Measurements from ENCODE around the gene XPR1.

Gene XPR1

DNA sequence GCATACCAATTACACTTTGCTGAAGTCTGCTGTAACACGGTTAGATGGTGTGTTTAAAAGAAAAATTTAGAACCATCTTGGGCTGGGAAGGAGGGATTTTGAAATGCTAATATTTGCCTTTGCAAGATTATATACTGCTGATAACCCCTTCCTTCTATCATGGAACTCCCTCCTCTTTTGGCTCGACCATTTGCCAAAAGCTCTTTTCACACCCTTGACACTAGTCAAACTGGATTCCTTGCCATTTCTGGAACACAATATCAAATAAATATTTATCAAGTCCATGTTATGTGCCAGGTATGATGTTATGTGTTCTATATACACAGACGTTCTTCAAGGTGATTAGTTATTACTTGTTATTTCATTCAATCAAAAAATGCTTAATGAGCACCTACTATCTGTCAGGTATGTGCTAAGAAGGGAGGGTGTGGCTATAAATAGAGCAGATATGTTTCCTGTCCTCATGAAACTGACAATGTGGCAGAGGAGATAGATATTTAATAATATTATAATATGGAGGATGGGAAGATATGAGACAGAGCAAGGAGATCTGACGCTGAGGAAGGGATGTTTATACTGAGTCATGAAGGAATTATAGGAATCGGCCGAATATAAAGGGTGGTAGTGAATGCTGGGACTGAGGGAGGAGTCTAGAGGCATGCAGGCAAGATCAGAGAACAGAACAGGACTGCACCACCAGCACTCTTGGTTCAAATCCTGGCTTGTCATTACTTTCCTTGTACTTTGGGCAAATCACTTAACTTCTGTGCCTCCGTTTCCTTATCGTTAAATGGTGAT, 16.1 kb upstream of the XPR1 start:
- DNase-seq = no peak

DNA sequence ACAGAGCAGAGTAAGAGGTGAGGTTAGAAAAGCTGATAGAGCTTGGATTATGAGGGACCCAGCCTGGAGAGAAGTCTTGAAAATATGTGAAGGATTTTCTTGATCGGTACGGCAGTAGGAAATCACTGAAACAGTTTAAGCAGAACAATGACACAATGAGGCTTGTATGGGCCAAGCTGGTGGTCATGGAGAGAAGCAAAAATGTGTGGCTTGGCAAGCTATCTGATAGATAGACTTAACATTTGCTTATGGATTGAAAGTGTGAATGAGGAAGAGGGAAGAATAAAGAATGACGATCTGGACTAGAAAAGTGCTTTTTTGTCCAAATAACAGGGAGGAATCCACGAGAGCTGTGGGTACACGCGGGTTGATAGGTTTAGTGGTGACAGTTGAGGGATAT, 15.4 kb upstream of the XPR1 start:
- DNase-seq = no peak

DNA sequence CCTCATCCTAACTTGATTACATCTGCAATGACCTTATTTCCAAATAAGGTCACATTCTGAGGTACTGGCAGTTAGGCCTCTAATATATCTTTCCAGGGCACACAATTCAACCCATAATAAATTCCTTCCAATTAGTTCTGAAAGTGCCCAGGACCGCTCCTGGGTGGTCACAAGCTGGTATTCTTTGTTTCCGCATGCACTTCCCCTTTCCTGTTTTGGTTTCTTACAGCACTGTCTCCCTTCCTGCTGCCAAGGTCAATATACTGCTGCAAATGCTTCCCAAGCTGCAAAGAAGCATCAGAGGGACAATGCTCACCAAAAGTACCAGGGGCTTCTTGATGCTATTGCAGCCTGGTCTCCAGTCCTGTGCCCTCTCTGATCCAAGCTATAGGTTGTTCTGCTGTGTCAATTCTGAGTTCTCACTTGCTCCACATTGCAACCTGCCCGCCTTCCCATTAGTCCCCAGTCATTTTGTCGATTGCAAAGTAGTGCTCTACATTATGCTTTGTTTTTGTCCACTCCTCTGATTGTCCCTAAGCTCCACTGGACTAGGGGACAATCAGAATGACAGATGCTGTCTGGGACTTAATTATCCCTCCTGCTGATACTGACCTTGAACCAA, 13.9 kb upstream of the XPR1 start:
- DNase-seq = no peak

DNA sequence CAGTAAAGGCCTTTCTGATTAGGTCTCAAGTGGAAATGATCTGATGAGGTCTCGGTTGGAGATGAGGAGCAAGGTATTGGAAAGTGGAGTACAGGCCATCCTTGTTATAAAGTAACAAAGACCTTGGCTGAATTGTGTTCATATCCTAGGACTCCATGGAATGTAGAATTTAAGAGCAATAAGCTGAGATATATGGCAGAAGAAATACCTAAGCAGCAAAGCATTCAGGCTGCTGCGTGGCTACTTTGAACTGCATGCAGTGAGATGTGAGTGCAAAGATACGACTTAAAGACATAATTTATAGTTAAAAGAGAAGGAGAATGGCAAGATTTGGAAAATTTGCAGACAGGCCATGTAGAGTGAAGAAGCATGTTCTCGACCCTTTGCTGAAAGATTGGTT, 11.2 kb upstream of the XPR1 start:
- no peak for DNase-seq

DNA sequence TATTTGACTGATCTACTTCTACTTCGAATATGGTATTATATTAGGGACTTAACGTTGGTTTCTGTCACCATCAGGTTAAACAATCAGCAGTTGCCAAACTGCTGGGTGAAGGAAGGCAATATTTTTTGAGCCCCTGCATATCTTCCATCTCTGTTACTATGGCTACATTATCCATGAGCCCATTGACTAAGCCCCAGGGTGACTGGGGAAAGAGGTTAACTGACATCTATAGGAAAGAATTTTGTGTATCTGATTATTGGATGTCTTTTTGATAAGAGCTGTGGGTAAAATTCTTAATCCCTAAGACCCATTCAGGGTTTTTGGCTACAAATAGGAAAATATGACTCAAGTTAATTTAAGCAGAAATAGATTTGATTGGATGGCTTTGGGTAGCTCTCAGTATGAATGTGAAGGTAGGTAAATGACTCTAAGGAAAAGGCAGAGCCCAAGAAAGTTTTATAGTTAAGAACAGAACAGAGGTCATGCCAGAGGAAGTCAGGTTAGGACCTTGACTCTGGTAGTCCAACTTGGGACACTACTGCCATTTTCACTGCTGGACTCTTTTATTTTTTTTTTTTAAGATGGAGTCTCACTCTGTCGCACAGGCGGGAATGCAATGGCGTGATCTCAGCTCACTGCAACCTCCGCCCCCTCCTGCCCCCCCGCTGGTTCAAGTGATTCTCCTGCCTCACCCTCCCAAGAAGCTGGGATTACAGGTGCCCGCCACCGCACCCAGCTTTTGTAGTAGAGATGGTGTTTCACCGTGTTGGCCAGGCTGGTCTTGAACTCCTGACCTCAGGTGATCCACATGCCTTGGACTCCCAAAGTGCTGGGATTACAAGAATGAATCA, 8.9 kb upstream of the XPR1 start:
- no peak for DNase-seq

DNA sequence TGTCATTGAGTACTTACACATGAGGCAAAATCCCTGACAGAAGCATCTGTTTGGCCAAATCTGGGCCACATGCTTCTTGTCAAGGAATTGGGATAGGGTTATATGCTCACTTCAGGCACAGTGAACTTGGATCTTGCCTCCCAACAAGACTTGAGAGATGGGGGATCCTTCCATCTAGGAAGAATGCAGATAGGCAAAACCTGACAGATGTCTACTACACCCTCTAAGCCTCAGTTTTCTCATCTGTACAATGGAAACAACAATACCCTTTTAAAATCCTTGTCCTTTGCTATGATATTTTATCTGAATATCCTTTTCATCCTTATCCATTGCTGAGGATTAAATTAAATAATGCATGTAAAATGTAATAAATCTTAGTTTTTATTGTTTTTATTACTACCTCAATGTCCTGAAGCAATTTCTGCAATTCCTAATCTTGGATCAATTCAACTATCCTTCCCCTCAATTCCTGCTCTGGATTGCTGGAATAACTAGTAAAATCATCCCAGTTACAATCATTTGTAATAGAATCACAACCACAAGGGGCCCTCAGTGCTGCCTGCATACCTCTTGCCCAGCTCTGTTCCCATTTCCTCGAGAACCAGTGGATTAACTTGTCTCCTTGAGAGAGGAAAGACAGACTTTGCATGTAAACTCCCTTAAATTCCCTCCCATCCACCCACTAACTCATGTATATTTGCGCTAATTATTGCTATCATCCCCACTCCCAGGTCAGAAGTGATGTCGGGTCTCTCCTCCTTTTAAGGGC, 8.1 kb upstream of the XPR1 start:
- DNase-seq = no peak

DNA sequence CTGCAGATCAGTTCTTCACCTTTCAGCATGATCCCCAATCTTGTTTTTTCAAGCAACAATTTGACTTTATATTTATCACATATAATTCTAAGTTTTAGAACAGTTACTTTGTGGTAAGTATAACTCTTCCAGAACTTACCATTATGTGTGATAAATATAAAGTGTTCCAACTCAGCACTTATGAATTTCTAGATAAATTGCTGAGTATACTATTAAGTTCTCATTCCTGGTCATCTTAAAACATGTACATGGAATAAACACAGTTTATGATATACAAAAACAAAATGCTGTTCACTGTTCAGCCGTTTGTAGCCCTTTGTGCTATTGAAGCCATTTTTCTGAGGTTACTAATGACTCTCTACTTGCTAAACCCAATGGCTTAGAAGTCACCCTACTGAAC, 5.1 kb upstream of the XPR1 start:
- no peak for DNase-seq

DNA sequence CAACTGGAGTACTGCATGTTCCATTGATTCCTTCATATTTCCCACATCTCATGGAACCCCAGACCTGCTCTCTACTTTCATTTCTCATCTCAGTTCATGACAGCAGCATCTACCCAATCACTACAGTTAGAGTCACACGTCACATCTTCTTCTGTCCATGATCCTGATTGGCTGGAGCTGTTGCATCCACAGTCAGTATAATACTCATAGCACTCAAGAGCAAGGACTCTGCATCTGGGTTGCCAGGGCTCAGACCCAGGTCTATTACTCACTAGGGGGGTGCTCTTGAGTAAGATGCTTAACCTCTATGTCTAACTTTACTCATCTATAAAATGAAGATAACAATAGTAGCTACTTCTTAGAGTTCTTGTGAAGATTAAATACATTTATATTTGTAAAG, 4.4 kb upstream of the XPR1 start:
- DNase-seq = no peak

DNA sequence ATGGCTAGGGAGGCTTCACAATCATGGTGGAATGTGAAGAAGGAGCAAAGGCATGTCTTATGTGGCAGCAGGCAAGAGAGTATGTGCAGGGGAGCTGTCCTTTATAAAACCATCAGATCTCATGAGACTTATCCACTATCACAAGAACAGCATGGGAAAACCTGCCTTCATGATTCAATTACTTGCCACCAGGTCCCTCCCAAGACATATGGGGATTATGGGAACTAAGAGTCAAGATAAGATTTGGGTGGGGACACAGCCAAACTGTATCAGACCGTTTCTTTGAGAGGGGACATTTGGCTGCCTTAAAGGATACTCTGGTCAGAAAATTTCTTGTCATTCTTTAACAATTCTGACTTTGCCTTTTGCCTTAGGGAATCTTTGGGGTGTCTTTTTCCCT, 3.2 kb upstream of the XPR1 start:
- no peak for DNase-seq

DNA sequence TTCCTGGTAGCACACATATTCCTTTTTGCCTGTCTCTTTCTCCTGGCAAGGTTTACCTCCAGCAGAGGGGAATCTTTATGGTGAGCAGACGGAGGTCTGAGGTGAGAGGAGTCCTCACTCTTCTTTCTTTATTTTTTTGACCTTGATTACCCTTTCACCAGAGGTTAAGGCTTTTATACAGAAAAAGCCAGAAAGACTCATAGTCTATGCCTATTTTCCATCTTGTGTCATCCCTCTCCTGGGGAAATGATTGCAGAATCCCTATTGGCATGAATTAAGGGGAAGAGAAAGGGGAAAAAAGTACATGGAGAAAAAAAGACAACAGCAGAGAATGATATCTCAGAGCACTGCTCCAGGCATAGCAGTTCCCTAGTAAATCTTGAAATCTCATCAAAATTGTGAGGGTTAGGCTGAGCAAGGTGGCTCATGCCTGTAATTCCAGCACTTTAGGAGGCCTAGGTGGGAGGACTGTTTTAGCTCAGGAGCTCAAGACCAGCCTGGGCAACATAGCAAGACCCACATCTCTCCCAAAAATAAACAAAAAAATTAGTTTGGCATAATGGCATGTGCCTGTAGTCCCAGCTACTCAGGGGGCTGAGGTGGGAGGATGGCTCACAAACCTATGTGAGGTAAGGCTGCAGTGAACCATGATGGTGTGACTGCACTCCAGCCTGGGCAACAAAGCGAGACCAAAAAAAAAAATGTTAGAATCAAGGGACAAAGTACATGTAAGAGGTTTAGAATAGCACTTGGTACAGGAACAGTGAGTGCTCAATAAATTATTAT, 1.2 kb upstream of the XPR1 start:
- DNase-seq = no peak

DNA sequence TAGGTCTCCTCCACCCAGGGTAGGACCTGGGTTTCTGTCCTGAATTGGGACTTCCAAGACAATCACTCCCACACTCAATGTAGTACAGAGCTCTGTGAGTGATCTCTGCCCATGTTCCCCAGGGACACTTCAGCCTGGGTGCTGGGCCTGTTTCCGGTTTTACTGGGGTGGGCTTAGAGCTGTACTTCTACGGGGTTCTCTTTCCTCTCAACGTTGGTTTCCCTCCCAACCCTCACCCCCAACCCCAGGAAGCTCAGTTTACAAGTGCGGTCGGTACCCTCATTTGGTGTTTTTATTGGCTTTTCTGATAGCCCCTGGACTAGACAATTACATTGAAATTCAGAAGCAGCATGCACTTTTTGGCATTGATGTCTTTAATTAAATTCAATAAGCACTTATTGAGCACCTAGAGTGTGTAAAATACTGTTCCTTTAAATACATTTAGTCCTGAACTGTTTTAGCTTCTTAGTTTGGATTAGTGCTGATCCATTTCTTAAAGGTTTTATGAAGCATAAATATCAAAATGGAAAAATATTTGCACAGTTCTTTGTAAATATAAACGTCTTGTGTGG, 542 bp upstream of the XPR1 start:
- no peak for DNase-seq

DNA sequence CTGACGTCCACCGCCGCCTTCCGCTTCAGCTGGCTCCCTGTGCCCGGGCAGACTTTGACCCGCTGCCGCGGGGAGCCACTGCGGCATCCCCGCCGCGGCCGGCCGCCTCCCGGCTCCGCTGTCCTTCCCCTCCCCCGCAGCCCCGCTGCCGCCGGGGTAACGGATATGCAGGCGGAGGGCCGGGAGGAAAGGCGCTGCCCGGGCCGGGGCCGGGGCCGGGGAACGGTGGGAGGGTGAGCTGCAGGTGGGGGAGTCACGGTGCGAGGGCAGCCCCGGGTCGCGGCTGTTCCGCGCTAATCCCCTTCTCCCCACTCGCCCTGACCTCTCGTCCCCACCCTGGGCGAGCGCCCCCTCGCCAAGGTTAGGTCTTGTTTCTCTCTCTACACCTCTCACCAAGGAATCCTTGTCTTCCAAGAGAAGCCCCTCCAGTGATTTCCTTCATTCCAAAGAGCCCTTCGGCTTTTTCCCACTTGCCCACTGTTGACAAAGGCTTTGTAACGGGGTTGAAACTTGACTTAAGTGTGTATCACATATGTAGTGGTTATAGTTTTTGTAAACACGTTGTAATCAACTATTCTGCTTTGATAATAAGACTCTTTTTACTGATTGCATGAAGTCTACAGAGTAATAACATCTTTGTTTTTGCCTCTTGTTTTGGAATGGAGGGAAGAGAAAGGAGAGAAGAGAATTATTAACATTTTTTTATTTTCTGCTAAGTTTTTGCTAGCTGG, 669 bp downstream of the XPR1 start:
- DNase-seq = peak; percentile 5

DNA sequence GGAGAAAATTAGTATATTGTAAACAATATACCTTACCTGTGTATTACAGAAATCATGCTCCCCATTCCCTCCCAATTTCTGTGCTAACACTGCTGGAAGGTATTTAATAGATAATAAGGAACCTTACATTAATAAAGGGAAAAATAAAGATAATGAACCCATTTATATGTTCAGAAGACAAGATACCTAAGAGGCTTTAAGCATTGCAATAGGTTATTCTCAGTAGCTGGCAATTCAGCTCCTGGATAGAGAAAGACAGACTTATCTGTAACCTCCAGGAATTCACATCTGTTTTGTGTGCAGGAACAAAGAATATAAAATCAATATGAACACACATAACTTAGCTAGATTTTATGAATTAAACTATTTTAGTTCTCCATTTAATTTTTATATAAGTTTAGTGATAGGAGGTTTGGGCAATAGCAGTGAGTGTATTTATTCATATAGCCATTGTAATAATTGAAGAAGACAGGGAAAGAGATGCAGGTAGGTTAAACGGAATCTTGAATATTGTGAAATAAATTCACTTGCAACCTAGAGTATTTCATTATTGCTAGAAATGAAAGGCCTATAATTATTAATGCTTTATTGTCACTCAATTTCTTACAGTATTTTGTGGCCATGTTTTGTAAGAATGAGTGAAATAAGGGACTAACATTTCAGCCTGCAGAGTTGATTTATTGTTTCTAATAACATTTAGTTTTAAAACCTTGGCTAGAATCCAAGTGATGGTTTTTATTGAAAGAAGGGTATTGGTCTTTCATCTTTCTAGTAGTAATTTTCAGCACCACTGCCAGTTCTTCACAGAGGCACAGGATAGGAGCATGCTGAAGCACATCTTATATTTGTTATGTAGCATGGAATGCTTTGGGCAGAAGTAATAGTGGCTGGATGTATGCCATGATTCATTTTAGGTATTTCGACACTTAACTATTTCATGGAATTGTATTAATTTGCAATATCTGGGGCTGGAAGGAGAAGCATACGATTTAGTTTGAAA, 1.5 kb downstream of the XPR1 start:
- DNase-seq = no peak

DNA sequence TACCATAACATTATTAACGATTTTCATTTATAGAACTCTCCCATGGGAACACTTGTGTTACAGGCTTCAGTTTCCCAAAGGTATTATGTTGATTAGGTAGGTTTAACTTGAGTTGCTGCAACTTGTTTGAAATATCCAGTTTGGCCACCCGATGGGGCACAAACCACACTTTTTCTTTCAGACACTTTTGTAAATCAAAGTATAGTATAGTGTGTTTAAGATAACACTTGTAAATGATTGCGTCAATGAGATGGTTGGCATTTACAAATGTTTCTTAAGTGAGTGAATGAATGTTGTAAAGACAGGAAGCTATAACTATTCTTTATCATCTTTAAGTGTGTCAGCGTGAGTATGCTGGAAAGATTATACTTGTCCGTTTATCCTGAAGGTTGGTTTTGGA, 4.3 kb downstream of the XPR1 start:
- no peak for DNase-seq

DNA sequence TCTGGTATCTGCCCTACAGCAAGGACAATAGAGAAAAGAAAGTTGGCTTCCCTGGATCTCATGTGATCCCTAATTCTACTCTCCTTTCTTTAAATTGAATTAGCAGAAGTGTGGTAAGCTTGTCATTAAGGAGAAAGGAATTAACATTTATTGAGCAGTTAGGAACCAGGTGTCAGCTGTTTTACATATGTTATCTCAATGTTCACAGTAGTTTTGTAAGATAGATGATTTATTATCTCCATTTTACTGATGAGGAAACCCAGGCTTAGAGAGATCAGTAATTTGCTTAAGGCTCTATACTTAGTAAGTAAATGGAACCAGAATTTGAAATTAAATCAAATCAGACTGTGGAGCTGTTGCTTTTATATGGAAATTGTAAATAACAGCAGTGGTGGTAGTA, 8.0 kb downstream of the XPR1 start:
- no peak for DNase-seq

DNA sequence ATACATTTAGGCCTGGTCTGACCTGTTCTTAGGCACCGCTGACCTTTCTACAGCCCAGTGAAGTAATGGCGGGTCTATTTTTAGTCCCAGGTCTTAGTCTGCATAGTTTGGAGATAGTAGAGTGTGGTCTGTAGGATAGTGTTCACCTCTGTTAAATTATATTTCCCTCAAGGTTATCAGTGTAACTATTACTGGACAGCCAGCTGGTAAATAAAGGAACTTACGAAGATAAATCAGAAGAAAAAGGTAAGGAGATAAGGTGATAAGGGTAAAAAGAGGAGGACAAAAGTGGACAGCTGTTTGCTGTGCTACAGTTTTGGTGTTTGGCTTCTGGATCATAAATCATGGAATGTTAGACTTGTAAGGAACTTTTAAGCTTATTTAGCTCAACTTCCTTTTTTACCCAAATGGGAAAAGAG, 8.7 kb downstream of the XPR1 start:
- DNase-seq = no peak

DNA sequence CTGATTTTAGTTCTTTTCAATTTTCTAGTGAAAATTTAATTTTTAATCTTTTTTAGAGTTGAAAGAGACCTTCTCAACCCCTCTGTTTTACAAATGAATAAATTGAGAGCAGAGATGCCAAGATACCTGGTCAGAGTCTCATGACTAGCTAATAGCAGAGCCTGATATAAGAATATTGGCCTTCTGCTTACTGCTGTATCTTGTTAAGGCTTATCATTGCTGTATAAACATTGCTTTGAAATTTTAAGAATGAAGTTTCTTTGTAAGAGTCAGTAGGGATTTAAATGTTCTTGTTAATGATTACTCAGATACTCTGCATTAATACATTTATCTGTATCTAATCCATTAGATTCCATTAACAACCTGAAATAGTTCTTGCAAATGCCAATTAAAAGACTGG, 9.8 kb downstream of the XPR1 start:
- DNase-seq = no peak

DNA sequence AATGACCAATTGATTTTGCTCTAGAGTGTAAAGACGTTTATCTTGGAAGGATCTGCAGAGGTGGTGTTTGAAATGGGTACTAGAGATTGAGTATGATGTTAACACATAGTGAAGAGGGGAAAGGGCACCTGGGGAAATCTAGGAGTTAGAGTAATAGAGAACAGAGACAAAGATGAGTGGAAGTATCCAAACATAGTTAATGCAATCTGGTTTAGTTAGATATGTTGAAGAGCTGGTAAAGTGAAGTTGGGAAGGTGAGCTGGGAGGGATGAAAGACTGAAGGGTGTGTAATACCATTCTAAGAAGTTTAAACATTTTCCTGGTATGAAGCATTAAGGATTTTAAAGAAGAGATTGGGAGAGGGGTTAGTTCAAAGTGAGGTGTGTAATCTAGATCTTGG, 11.0 kb downstream of the XPR1 start:
- no peak for DNase-seq

DNA sequence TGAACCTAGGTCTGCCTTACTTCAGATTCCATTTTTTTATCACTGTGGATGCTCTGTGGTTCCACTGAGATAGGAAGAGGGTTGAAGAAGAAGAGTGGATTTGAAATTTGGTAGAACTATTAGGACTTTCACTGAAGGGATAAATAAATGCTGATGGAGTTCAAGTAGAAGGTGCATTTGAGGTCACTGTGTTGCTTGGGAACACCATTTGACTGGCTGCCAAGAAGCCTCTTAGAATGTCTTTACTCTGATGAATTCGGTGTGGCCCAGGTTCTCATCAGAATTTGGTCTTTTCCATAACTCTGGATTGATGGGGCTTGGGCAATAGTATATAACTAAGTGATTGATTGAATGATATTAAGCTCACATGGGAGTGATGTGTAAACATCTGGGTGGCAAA, 11.9 kb downstream of the XPR1 start:
- no peak for DNase-seq
